HCT116 (cell line): ENCODE data around the gene SERGEF.

Source experiments
- ATF3 ChIP-seq: IDR thresholded peaks from 2 replicates; pipeline ENCODE4 v1.6.1; 2012
- ELF1 ChIP-seq: IDR thresholded peaks from 2 replicates; pipeline ENCODE4 v1.6.1; 2012; ENCODE audit warnings: low read depth, borderline replicate concordance
- EZH2 ChIP-seq: fragments of 200-600 bp; sonication (generic); IDR thresholded peaks from 2 replicates; pipeline ENCODE4 v1.6.1; 2017; ENCODE audit warnings: antibody characterized with exemption, mixed run types
- POLR2A ChIP-seq: IDR thresholded peaks from 2 replicates; pipeline ENCODE4 v1.7.0; 2011; ENCODE audit warnings: borderline replicate concordance; ENCODE audit not compliant: insufficient read depth, insufficient read length; ENCODE audit errors: extremely low read depth
- ZNF274 ChIP-seq: fragments of 200-500 bp; sonication (Bioruptor generic); IDR thresholded peaks from 2 replicates; pipeline ENCODE4 v1.6.1; 2014; ENCODE audit warnings: mild to moderate bottlenecking, low read depth, low read length, inconsistent platforms
- TF ChIP-seq, protein P1 (sequence below): IDR thresholded peaks from 2 replicates; pipeline ENCODE4 v1.6.1; 2012; ENCODE audit warnings: low read depth
- TF ChIP-seq, protein P2 (sequence below), 3 experiments: fragments of 200-600 bp in 1 of 3; sonication (generic) in 1 of 3; IDR thresholded peaks in 2 of 3; conservative IDR thresholded peaks in 1 of 3; 2 replicates each; pipeline ENCODE4 v1.5.1; 2012 to 2017; ENCODE audit warnings: low read depth in 2 of 3, low read length in 2 of 3, antibody characterized with exemption in 1 of 3, borderline replicate concordance in 1 of 3, control low read depth in 1 of 3, mild to moderate bottlenecking in 1 of 3, mixed read lengths in 1 of 3, mixed run types in 1 of 3, moderate library complexity in 1 of 3; ENCODE audit not compliant: insufficient read depth in 1 of 3

DNA sequence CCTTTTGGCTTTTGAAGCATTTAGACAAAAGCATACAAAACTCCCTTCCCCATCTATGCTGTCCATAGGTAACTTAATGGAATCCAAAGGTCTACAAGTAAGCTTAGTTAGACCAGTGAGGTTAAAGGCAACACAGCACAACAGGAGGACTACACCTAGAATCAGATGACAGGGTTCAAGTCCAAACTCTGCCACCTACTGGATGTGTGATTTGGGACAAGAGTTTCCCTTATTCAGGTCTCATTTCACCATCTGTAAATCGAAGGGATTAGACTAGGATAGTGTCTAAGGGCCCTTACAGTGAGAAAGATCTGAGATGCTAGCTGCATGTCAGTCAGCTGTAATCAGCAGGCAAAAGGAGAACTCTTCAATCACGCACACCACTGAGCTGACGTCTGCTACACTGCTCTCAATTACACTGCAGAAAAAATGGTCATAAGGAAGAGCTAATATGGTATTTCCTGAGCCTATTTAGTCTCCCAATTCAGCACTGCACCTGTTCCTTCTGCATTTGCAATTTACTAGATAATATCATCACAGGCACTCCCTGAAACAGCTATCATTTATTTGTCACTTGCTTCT, 82.2 kb downstream of the SERGEF start:
- TF ChIP-seq, protein P1, sequence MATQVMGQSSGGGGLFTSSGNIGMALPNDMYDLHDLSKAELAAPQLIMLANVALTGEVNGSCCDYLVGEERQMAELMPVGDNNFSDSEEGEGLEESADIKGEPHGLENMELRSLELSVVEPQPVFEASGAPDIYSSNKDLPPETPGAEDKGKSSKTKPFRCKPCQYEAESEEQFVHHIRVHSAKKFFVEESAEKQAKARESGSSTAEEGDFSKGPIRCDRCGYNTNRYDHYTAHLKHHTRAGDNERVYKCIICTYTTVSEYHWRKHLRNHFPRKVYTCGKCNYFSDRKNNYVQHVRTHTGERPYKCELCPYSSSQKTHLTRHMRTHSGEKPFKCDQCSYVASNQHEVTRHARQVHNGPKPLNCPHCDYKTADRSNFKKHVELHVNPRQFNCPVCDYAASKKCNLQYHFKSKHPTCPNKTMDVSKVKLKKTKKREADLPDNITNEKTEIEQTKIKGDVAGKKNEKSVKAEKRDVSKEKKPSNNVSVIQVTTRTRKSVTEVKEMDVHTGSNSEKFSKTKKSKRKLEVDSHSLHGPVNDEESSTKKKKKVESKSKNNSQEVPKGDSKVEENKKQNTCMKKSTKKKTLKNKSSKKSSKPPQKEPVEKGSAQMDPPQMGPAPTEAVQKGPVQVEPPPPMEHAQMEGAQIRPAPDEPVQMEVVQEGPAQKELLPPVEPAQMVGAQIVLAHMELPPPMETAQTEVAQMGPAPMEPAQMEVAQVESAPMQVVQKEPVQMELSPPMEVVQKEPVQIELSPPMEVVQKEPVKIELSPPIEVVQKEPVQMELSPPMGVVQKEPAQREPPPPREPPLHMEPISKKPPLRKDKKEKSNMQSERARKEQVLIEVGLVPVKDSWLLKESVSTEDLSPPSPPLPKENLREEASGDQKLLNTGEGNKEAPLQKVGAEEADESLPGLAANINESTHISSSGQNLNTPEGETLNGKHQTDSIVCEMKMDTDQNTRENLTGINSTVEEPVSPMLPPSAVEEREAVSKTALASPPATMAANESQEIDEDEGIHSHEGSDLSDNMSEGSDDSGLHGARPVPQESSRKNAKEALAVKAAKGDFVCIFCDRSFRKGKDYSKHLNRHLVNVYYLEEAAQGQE: no peak
- TF ChIP-seq ELF1 (no peak), EZH2 (no peak), POLR2A (no peak), ATF3 (no peak), ZNF274 (no peak)
- TF ChIP-seq, protein P2, sequence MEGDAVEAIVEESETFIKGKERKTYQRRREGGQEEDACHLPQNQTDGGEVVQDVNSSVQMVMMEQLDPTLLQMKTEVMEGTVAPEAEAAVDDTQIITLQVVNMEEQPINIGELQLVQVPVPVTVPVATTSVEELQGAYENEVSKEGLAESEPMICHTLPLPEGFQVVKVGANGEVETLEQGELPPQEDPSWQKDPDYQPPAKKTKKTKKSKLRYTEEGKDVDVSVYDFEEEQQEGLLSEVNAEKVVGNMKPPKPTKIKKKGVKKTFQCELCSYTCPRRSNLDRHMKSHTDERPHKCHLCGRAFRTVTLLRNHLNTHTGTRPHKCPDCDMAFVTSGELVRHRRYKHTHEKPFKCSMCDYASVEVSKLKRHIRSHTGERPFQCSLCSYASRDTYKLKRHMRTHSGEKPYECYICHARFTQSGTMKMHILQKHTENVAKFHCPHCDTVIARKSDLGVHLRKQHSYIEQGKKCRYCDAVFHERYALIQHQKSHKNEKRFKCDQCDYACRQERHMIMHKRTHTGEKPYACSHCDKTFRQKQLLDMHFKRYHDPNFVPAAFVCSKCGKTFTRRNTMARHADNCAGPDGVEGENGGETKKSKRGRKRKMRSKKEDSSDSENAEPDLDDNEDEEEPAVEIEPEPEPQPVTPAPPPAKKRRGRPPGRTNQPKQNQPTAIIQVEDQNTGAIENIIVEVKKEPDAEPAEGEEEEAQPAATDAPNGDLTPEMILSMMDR (IDR thresholded peaks at IDR 0.05 in 2 of 3, conservative IDR thresholded peaks at IDR 0.05 in 1 of 3; ENCODE audit: borderline replicate concordance in 1 of 3, insufficient read depth in 1 of 3, low read depth in 2 of 3, low read length in 2 of 3): no peak
